GM12873 (cell line): Measurements from ENCODE around the gene KRT8.

Experiments used
- TF ChIP-seq, protein P1 (sequence below): IDR thresholded peaks from 2 replicates; pipeline ENCODE4 v1.5.1; 2012; ENCODE audit warnings: low read depth, mild to moderate bottlenecking, moderate library complexity, low read length, control low read depth; ENCODE audit not compliant: insufficient read depth; ENCODE audit errors: missing control alignments

KRT8 gene

DNA sequence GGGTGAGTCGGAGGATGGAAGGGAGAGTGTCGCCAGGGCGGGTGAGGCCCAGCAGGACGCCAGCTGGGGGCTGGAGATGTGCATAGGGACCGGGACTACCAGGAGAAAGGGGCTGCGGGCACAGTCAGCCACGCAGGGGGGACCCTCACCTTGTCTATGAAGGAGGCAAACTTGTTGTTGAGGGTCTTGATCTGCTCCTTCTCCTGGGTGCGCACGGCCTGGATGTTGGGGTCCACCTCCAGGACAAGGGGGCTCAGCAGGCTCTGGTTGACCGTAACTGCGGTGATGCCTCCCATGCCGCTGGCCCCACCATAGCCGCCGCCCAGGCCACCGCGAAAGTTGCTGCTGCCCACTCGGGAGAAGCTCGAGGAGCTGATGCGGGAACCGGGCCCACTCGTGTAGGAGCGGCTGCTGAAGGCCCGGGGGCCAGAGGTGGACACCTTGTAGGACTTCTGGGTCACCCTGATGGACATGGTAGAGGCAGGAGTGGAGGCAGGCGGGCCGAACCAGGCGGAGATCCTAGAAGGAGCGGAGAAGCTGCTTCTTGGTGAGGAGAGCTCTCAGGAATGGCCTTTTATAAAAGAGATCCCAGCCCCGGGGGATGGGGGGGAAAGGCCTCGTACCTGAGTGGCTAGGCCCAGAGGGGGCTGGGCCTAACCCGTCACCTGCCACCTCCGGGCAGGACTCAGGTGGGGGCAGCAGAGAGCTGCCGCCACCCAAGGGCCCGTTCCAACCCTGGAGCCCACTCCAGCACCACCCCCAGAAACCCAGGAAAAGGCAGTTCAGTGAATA, at the start of gene KRT8:
Gene KRT8 (minus strand): TSS at position 568 of the 792 bp plus-strand sequence. CDS start 95 bp downstream, at position 473.
- TF ChIP-seq, protein P1, sequence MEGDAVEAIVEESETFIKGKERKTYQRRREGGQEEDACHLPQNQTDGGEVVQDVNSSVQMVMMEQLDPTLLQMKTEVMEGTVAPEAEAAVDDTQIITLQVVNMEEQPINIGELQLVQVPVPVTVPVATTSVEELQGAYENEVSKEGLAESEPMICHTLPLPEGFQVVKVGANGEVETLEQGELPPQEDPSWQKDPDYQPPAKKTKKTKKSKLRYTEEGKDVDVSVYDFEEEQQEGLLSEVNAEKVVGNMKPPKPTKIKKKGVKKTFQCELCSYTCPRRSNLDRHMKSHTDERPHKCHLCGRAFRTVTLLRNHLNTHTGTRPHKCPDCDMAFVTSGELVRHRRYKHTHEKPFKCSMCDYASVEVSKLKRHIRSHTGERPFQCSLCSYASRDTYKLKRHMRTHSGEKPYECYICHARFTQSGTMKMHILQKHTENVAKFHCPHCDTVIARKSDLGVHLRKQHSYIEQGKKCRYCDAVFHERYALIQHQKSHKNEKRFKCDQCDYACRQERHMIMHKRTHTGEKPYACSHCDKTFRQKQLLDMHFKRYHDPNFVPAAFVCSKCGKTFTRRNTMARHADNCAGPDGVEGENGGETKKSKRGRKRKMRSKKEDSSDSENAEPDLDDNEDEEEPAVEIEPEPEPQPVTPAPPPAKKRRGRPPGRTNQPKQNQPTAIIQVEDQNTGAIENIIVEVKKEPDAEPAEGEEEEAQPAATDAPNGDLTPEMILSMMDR = peak; percentile 3

DNA sequence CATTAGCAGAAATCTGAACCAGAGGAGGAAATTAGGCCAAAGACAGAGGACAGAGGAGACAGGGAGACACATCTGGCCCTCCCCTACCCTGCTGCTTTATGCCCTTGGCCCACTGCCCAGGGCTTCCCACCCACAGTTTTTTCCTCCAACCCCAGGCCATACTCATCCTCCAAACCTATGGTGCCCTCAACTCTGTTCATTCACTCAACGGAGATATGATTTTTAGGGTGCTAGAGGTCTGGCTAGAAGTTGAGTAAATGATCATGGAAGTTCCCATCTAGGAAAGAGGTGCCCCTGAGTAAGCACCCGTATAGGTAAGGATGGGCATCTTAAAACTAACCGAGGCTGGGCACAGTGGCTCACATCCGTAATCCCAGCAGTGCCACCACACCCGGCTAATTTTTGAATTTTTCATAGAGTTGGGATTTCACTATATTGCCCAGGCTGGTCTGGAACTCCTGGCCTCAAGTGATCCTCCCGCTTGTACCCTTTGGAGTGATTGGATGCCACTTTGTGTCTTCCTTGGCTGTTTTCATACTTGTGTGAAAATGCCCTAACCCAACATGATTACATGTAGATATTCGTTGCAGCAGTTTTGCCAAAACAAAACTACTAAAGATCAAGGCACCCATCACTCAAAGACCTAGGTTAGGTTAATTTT, 48.4 kb upstream of the KRT8 start:
- TF ChIP-seq, protein P1 = no peak

DNA sequence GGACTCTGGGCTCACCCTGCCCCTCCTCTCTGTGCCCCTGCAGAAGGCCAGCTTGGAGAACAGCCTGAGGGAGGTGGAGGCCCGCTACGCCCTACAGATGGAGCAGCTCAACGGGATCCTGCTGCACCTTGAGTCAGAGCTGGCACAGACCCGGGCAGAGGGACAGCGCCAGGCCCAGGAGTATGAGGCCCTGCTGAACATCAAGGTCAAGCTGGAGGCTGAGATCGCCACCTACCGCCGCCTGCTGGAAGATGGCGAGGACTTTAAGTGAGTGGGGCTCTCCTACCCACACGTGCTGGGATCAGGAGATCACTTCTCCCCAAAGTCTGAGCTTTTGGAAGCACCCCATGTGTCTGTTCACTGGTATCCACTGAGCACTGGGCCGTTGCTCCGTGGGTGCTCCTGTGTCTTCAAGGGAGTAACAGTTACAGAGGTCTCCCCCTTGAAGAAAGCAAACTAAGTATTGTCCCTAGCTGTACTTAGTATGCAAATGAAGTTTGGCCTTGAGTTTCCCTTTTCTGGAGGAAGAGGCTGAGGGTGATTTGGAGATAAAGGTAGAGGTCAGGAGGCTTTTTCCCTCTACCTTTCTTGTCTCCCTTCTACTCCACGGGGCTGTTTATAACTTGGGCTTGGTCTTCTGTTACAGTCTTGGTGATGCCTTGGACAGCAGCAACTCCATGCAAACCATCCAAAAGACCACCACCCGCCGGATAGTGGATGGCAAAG, 47.4 kb upstream of the KRT8 start:
- TF ChIP-seq, protein P1 = peak; percentile 59

DNA sequence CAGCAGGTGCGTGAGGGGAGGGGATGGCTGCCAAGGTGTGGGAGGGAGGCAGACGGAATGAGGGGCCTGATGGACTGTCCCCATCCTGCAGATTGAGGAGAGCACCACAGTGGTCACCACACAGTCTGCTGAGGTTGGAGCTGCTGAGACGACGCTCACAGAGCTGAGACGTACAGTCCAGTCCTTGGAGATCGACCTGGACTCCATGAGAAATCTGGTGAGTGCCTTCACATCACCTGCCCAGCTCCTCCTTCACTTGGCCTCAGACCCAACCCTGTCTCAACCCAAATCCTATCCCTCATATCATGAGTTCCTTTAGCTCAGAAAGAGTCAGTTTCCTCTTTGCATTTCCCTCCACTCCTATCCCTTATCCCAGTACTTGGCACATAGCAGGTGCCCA, 46.8 kb upstream of the KRT8 start:
- TF ChIP-seq, protein P1 = no peak

DNA sequence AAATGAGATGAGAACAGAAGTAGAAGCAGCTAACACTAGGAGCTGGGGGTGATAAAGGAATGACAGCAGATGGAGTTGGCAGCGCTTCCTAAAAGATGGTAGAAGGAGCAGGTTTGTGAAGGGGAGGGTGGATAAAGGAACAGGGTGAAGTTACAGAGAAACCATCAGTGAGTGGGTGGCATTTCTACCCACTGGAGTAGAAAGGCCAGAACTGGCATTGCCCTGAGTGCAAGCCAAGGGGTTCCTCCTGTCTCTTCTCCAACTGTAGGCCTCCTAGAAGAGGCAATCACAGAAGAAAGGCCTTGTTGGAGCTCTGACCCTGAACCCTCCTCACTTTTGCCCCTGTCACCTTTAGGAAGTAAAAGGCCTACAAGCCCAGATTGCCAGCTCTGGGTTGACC, 46.2 kb upstream of the KRT8 start:
- TF ChIP-seq, protein P1 = no peak

DNA sequence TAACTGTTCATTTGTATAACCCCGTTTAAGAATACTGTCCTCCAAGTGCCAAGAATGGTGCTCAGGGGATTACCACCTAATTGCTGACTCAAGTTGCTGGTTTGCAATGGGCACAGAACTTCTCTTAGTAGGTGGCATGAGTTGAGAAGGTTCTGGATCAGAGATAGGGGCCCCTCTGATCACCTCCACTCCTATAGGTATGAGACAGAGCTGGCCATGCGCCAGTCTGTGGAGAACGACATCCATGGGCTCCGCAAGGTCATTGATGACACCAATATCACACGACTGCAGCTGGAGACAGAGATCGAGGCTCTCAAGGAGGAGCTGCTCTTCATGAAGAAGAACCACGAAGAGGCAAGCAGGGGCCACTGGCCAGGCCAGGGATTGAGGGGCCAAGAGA, 45.7 kb upstream of the KRT8 start:
- TF ChIP-seq, protein P1 = no peak
